ENCODE data around the gene DOHH.
A peak's percentile ranks its signal among the peaks of the same experiment; 100 is the strongest.
"Not testable (repeated sequence)": the region's sequence is repeated elsewhere in the genome, so short reads cannot be mapped to it uniquely, and the experiment has no call there.

DOHH gene

DNA sequence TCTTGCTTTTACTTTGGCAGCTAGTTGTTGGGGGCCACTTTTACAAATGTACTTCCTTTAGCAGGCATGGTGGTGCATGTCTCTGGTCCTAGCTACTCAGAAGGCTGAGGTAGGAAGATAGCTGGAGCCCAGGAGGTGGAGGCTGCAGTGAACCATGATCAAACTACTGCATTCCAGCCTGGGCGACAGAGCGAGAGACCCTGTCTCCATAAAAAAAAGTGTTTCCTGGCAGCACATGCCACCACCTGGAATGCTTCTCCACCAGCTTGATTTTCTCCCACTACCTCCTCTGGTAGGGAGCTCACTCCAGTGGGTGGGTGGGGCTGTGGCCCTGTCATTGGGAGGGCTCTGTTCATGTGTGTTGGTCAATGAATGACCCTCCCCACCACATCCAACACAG is 18.2 kb upstream of the DOHH start:
- DNase-seq = no peak

DNA sequence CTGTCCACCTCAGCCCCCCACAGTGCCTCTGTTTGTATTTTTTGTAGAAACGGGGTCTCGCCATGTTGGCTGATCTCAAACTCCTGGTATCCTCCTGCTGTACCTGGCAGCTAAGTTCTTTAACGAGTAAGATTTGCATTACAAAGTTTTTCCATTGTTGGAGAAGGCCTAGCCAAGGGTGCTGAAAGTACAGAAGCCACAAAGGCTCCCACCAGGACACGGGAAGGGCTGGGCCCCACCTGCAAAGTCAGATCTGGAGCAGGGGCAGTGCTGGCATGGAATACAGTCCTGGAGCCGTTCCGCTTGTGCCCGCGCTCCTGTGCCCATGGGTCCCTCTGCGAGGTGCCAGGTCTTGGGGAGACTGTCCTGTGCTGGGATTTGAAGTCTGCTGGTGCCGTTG is 17.8 kb upstream of the DOHH start:
- no peak for DNase-seq

DNA sequence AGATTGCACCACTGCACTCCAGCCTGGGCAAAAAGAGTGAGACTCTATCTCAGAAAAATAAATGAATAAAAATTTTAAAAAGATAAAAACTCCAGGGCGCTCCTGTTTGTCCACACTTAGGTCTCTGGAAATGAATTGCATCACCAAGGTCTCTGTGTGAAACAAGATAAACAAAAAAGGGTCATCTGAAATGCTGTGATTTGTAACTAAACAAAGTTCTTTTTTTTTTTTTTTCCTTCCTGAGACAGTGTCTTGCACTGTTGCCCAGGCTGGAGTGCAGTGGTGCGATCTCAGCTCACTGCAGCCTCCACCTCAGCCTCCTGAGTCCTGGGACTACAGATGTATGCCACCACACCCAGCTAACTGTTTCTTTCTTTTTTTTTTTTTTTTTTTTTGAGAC is 17.2 kb upstream of the DOHH start:
- no peak for DNase-seq

DNA sequence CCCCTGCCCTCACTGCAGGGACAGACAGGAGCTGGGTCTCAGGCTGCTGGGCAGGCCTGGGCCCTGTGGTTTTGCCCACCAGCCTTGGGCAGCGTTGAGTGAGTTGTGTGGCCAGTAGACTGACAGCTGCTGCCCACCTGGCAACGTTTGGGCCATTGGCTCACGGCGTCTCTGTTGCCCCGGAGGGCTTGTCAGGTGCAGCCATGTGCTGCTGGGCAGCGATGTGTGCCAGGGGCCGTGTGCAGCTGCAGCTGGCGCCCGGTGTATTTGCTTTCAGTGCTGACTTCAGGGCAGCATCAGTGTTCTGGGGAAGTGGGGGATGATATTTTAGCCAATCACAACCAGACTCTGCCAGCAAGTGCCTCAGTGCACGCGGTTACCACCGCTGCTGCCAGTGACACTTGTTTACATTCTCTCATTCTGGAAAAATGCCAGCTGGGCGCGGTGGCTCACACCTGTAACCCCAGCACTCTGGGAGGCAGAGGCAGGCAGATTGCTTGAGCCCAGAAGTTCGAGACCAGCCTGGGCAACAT is 16.3 kb upstream of the DOHH start:
- peak; percentile 65 for DNase-seq

DNA sequence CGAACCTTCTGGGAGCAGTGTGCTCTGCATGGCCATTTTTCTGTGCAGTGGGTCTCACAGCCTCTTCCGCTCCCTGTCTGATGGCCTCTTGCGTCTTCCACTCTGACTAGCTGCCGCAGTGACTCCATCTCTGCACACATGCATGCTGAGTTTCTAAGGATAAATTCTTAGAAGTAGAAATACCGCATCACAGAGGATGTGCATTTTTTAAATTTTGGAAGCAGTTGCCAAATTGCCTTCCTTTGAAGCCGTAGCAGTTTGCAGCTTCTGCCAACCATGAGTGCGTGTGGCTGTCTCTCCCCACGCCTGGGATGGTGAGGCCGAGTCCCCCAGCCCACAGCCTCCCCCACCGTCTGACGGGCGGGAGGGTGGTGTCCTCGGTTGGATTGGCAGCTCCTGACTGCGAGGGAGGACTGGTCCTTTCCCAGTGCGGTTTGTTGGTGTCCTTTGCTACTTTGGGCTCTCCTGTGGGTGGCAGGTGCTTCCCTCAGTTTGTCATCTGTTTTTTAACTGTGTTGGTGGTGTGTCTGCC is 15.5 kb upstream of the DOHH start:
- DNase-seq = no peak

DNA sequence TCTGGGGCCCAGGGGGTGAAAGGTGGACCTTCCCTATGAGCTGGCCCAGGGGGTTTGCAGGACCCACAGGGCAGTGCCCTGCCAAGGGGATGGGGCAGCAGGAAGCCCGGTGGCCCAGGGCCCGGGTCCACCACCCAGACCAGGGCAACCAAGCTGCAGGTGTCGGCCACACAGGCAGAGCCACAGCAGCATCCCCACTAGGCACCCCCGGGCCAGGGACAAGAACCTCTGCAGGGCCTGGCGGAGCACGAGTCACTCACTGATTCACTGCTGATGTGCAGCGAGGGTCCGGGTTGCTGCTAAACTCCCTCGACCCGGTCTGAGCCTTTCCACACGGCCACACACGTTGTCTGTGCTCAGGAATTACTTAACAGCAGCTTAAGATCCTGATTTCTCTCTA is 14.5 kb upstream of the DOHH start:
- DNase-seq = no peak

DNA sequence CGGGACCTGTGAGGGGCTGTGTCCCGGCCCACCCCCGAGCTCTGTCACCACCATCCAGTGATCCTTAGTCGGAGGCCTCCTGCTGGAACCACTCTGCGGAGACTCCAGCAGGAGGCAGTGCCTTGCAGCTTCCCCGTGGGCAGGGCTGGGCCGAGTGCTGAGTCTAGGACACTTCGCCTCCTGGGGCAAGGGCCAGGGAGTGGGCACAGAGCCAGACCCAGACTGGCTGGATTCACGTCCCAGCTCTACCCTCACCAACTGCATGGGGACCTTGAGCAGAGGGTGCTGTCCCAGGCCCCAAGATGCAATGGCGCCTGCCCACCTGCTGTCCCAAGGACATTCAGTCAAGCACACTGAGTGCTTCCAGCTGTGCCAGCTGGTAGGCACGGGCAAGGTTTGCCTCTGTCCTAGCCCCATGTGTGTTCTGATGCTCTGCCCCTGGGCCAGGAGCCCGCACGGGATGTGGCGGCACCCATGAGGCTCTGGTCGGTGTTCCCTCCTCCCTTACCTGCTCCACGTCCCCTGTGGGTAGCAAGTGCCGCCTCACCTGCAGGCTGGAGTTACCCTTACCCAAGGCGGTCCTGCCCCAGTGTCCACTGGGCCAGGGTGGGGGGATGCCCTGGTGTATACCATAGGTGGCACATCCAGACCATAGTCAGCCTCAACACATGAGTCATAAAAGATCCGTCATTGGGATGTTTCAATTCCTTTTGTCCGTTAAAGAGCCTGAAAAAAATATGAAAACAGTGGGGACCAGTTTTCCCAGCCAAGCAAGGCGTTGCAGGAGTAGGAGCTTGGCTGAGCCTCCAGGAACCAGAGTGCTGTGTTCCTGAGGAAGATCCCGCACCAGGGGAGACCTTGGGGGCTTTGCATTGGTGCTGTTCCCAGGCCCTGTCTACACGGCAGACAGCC is 13.0 kb upstream of the DOHH start:
- DNase-seq = no peak

DNA sequence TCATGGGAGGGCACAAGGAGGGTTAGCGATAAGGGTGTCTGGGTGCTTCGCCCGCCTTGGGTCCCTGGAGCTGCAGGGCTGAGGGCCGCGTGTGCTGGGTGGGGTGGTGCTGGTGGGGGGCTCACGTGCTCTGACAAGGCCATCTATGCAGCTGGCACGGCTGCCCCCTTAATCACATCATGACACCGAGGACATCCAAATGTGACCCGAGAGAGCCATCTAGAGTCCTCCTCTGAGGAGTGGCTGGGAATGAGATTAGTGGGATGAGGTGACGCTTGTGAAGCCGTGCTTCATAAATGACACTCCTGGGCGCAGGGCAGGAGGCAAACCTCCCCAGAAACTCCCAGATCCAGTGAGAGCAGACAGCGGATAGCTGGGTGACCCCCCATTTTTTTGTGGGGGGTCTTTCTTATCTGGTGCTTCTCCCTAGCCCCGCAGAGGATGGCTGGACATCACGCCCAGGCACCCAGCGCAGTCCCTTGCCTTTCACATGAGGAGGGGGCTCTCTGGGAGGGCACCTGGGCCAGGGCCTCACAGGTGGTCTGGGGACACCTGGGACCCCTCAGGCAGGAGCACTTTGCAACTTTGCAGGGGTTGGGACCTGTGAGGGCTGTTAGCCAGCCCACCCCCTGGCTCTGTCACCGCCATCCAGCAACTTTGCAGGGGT is 12.2 kb upstream of the DOHH start:
- no peak for DNase-seq

DNA sequence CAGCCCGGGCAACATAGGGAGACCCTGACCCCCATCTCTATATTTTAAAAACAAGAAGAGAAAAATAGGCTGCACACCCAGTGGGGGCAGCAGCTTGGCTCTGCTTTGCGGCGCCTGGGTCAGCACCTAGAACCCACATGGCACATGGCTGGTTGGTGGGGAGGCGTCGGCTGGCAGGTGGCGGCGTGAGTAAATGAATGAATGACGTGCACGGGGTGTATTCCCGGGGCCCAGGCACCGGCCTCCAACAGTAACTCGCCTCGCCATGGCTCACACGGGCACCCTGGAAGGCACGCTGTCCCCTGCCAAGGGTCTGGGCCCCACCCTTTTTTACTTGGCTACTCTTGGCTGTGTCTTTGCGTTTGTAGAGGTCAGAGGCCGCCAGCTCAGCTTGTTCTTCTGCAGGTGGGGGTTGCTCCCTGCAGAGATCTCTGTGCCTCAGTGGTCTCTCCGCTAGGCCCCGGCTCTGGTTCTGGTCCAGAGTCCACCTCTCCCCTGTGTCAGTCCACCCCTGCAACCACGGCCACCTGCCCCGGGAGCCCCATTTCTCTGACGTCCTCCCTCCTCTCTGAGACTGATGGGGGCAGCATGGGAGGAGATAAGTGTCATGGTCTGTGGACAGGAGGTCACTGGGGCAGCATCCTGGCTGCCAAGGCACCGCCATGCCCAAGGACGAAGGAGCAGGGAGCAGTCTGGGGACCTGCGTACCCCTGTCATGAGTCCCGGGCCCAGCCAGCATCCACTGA is 11.2 kb upstream of the DOHH start:
- DNase-seq = no peak

DNA sequence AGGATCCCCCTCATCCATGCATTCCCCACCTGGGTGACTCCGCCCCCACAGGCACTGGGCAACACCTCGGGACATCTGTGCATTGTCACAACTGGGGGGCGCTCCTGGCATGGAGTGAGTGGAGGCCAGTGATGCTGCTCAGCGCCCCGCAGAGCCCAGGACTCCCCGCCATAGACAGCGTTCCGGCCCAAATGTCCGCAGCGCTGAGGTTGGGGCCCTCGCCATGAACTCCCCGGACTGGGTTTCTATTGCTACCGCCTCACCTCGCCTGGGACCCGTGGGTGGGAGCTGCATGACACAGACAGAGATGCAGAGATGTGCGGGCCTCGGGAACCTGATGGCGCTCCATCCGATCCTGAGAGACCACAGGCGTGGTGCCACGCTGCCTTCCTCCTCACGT is 10.3 kb upstream of the DOHH start:
- DNase-seq = no peak

DNA sequence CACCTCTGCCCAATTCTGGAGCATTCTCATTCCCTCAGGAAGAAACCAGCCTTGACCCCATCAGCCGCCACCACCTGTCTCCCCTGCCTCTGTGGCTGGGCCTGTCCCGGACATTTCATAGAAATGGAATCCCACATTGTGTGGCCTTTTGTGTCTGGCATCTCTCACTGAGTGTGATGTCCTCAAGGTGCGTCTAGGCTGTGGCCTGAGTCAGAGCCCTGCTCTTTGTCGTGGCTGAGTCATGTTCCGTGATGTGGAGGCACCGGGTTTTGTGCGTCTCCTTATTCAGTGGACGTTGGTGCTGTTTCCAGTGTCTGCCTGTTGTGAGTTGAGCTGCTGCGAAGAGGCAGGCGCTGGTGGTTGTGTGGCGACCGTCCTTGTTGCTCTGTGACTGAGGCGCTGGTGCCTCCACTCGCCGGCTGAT is 9.1 kb upstream of the DOHH start:
- no peak for DNase-seq

DNA sequence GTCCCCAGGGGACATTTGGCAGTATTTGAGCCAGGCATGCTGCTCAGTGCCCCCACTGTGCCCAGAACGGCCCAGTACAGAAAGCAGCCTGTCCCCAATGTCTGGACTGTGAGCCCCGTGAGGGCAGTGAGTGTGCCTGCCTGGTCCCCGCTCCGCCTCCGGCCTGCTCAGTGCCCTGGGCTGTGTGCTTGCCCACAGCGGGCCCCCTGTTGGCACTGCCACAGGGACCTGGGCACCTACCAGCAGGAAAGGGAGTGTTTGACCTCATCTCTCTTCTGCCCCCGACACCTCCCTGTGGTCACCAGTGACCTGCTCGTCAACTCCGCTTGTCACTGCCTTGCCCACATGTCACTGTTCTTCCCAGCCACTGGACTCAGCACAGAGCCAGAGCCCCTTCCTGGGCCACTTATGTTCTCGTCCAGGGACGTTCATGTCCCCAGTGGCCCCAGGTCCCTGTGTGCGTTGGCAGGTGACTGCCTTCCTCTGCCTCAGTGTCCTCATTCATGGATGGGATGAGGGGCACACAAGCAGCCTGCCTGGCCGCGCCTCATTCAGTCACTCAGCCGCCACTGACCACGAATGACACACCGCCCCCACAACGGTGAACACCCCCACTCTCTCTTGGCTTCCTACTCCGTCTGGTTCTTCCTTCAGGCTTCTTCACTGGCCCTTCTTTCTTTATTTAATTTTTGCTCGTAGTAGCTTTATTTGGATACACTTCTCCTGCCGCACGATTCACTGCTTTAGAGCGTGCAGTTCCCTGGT is 8.5 kb upstream of the DOHH start:
- no peak for DNase-seq

DNA sequence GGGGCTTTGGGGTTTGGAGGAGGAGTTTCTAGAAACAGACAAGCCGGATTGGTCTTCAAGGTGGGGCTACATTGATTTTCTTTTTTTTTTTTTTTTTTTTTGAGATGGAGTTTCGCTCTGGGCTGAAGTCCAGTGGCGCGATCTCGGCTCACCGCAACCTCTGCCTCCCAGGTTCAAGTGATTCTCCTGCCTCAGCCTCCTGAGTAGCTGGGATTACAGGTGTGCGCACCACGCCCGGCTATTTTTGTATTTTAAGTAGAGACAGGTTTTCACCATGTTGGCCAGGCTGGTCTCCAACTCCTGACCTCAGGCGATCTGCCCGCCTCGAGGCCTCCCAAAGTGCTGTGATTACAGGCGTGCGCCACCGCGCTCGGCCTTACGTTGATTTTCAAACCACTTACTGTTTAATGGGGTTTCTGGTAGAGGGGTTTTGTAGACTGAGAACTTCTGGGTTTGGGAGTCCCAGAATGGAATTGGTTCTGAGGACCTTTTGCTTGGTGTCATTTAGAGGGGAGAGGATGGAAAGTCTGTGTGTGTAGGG is 7.7 kb upstream of the DOHH start:
- DNase-seq = not testable (repeated sequence)

DNA sequence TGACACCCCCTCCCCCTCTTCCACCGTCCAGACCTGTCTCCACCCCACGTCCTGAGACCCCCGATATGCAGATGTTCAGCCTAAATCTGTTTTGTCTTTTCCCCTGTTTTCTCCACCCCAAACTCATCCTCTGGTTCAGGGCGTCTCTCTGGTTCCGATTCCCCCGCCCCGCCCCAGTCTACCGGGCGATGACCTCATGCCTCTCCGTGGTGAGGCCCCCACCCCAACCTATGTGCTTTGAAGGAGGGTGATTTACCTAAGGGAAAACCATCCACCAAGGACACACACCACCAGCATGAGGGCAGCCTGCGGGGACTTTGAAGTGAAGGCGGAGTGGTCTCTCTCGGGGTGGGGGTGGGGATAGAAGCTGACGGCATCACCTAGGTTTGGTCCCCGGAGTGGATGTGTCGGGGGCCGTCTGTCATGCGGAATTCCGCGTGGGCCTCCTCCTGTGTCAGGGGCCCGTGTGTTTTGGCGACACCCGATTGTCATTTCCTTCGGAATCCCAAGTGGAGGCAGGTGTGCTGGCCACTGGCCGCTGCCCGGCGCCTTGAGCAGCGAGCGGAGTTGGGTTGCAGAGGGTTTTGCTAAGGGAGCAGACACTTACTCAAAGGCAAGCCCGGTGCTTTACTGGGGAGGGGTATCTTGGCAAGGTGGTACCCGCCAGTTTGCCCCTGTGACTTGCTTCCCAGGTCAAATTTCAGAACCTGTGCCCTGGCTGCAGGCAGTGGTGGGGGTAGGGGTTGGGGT is 7.1 kb upstream of the DOHH start:
- DNase-seq = no peak

DNA sequence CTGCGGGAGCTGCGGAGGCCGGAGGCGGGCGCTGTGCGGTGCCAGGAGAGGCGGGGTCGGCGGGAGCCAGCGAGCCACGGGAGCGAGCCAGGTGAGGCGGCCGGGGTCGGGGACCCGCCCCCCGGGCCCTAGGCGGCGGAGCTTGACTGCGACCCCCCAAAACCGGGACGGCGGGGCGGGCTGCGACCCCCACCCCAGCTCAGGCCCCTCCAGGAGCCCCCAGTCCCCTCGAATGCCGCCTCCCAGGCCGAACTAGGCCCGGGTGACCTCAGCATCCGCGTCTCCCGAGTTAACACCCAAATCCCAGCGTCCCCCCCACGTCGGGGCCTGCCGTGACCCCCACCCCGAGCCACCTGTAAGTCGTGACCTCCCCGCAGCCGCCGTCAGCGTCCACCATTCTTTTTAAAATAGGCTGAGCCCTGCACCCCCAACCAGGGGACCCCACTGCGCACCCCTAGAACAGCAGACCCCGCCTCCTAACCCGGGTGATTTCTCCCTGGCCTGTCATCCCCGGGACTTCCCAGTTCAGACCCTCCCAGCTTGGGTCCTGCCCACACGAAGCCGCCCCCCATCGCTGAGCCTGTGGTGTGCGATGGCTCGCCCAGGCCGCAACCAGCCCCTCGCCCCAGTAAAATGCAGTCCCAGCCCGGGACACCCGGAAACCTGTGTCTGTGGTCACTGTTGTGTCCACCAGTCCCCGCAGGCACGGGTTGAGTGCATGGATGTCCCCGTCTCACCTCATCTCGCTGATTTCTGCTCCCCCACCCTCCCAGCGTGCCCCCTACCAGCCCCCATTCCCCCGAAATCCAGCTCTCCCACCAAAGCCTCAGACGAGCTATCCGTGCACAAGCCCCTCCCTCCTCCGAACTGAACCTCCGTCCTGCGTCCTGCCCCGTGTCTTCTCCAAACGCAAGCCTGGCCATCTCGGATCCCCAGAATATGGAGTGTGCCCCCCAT is 6.2 kb upstream of the DOHH start:
- DNase-seq = no peak

DNA sequence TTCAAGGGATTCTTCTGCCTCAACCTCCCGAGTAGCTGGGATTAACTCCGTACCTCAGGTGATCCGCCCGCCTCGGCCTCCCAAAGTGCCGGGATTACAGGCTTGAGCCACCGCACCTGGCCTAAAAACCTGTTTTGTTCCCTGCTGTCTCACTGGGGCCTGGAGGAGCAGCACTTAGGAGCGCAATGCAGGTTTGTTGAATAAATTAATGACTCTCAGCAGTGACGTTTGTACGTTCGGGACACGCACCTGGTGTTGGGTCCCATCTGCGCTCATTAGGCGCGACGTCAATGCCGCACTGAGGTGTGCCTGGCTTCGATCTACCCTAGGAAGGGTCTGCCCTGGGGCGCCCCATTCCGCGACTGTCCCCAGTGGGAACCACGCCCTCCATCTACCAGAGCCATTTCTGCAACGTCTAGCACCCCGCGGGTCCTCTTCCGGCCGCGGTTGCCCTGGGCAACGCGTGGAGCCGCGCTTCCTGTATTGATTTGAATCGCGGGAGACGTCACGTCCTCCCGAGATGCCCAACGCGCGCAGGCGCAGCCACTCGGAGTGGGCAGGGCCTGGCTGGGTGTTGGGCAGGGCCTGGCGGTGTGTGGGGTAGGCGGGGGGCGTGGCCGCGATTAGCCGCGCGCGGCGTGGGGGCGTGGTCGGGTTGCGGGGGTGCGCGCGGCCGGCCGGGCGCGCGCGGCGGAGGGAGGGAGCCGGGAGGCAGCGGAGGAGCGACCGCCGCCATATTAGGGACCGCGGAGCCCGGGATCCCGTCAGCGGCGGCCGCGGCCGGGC is 5.3 kb upstream of the DOHH start, which contains the start of gene FZR1:
Gene FZR1, plus strand, starts transcription at position 714 of the 786 bp plus-strand sequence. CDS start 16,679 bp downstream, outside the sequence.
- peak; percentile 99 for DNase-seq

DNA sequence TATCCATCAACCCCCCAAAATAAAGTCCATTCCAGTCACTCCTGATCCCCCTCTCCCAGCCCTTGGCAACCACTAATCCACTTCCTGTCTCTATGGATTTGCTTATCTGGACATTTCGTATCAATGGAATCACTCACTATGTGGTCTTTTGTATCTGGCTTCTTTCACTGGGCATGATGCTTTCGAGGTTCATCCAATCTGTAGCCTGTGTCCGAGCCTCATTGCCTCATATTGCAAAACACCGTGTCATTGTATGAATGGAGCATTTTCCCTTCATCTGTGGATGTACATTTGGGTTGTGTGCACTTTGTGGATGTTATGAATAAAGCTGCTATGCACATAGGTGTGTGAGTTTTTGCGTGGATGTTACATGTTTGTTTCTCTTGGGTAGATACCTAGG is 4.3 kb upstream of the DOHH start:
- no peak for DNase-seq

DNA sequence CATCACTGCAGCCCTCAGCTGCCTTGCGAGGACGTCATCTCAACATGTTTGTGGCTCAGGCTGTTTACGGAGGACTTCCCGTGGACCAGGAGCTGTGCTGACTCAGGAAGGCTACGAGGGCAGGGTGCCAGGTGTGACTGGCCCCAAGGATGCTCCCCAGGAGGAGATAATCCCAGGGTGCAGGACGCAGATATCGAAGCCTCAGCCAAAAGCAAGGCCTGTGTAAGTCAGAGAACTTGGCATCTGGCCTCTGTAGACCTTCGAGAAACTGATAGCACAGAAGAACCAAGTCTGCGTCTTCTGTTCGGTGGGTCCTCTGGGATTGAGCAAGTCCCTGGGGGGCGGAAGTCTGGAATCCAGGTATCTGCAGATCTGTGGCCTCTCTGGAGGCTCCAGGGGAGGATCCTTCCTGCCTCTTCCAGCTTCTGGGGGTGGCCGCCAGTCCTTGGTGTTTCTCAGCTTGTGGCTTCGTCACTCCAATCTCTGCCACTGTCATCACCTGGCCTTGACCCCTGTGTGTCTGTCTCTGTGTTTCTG is 2.6 kb upstream of the DOHH start:
- DNase-seq = no peak

DNA sequence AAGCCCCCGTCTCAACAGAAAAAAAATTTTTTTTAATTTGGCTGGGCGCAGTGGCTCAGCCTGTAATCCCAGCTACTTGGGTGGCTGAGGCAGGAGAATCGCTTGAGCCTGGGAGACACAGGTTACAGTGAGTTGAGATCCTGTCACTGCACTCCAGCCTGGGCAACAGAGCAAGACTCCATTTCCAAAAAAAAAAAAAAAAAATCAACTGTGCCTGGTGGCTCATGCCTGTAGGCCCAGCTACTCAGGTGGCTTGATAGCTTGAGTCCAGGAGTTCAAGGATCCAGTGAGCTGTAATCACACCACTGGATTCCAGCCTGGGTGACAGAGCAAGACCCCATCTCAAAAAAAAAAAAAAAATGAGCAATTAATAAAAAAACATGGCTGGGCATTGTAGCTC is 1.3 kb upstream of the DOHH start:
- DNase-seq = no peak

Data from NCI-H2171 (cell line).